NCI-H2227 treated with DMSO at 0.1 percent for 48 hours (cell line): ENCODE data around the gene LRRC41.
"Not testable (repeated sequence)": the region's sequence is repeated elsewhere in the genome, so short reads cannot be mapped to it uniquely, and the experiment has no call there.

ENCODE experiments used
- DNase-seq: peaks from one replicate; lab custom pipeline; 2025; lab: John Stamatoyannopoulos, UW

Gene LRRC41

GRCh38 chr1:46322191-46322590 is 18.8 kb upstream of the LRRC41 start:
- not testable (repeated sequence) for DNase-seq

- DNase-seq: not testable (repeated sequence)
These were observed 16.8 kb upstream of the LRRC41 start for GRCh38 chr1:46319960-46320914.

- DNase-seq: not testable (repeated sequence)
These were observed 15.9 kb upstream of the LRRC41 start for GRCh38 chr1:46319301-46319700.

- DNase-seq: no peak
These were observed 13.9 kb upstream of the LRRC41 start for GRCh38 chr1:46317323-46317722.

DNA sequence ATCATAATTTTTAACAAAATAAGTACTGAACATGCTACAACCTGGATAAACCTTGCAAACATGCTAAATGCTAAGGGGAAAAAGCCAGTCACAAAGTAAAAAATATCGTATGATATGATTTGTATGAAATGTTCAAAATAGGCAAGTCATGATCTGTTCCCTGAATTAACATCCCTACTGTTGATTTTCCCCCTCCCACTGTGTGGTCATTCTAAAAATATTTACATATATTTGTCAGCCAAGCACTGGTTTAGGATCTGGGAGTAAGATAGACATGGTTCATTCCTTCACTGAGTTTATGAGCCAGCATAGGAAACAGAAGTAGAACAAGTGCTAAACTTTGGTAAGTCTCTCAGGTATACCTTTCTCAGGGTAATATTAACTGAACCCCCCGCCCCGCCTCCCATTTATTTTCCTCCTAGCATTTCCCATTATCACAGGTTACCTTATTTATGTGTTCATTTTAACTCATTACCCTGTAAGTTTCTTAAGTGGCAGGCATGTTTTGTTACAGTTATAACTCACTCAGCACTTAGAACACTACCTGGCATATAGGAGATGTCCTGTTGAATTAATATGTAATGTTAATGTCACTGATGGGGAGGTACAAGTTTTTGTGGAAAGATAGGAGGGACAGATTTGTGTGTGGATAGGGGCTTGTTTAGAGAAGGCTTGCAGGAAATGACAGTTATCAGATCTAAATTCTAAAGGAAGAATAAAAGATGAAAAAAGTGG is 12.4 kb upstream of the LRRC41 start:
- DNase-seq: no peak

DNA sequence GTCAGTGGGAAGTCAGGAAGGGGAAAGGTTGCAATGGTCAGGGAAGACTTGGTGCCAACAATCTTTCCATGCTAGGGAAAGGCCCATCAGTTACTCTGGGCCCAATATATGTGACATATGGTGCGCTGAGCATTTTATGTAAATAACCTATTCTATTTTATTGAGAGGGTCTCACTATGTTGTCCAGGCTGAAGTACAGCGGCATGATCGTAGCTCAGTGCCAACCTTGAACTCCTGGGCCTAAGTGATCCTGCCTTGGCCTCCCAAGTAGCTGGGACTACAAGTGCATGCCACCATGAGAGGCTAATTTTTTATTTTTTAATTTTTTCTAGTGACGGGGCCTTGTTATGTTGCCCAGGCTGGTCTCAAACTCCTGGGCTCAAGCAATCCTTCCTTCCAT is 6.9 kb upstream of the LRRC41 start:
- no peak for DNase-seq

GRCh38 chr1:46309401-46310159 is 6.2 kb upstream of the LRRC41 start:
- DNase-seq: no peak

GRCh38 chr1:46306159-46306530 is 2.7 kb upstream of the LRRC41 start:
- no peak for DNase-seq

- DNase-seq: no peak
These were observed 483 bp upstream of the LRRC41 start for GRCh38 chr1:46303872-46304326.

- no peak for DNase-seq
These were observed 777 bp downstream of the LRRC41 start for GRCh38 chr1:46302641-46303037.

GRCh38 chr1:46301808-46302640 is 1.4 kb downstream of the LRRC41 start:
- no peak for DNase-seq

- DNase-seq: no peak
These were observed 2.0 kb downstream of the LRRC41 start for GRCh38 chr1:46301406-46301807.

DNA sequence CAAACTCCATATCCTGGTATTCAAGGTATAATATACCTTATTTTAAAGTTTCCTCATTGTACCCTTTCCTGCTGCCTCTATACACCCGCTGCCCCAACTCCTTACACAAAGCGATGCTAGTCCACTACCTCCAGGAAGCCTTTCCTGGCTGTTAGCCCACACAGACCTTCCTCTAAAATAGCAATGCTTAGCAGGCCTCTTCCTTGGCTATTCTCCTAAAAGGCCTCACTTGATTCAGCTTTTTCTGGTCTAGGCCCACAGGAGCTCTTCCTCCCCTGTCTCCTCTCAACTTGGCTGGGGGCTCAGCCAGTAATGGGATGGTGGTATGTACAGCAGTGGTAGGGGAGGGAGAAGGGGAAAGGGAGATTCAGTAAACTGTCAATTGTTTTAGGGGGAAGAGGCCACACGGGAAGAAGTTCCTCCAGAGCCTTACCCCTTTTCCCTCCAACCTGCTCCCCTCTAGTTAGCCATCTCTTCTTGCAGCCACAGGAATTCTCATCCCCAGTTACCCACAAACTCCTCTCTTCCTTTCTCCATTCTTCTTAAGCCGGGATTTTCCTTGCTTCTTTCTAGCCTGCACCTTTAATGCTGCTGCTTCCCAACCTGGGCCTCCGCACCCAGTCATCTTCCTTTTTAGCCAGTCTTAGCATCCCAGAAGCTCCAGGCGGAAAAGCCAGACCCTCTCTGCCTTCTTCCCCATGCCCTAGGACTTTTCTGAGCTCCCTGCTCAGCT is 2.6 kb downstream of the LRRC41 start:
- DNase-seq: no peak

DNA sequence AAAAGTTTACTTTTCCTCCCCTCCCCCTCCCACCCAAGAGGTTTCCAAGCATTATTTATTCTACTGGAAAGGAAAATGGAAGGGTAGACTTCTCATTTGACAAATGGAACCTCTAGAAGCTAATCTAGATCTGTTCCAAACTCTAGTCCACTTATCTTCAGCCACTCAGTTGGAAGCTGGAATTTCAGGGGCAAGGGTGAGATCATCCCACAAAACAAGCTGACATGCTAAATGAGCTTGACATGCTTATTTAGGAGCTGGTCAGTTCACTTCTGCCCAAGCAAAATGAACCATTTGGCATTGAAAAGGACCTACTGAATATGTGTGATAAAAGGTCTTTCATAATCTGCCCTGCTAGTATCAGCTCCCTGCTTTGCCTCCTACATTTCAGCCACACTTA is 5.0 kb downstream of the LRRC41 start:
- DNase-seq: no peak

- DNase-seq: no peak
These were observed 8.1 kb downstream of the LRRC41 start for GRCh38 chr1:46295306-46295705.

- DNase-seq: no peak
These were observed 13.4 kb downstream of the LRRC41 start for GRCh38 chr1:46289976-46290375.

DNA sequence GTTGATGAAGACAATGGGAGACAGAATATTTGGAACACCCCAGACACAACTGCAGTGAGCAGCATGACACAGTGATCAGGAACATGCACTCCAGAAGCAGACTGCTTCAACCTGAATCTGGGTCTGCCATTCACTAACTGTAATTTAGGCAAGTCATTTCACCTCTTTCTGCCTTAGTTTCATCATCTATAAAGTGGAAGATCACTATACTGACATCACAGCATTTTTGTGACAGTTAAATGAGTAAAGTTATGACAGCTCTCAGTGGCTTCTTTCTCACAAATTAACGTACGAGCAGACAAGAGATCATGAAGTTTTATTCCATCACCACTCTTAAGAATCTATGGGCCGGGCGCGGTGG is 14.3 kb downstream of the LRRC41 start:
- no peak for DNase-seq

DNA sequence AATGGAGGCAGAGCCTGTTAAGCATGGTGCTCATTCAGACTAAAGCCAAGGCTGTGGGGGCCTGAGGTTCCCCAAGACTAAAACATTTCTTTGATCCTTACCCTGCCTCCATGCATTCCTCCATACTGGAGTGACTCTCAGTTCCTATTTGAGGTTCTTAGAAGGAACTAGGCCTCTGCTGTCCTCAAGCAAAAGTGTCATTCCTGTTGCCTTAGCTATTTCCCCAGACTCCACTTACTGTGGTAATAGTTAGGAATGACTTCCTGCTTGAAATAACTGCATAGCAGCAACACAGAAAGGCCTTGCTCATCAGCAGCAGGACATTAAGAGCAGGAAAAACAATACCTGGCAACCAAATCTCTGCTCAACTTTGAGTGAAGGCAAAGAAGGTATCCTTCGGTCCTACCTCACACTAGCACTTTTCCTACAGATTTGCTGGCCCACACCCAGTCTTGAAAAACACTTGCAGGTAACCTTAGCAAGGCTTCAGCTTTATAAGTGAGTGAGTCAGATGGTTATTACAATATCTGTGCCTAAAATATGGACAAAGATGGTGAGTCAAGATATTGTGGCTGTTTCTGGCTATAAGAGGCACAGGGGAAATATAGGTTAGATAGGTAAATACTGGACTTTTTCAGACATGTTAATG is 14.8 kb downstream of the LRRC41 start:
- no peak for DNase-seq

DNA sequence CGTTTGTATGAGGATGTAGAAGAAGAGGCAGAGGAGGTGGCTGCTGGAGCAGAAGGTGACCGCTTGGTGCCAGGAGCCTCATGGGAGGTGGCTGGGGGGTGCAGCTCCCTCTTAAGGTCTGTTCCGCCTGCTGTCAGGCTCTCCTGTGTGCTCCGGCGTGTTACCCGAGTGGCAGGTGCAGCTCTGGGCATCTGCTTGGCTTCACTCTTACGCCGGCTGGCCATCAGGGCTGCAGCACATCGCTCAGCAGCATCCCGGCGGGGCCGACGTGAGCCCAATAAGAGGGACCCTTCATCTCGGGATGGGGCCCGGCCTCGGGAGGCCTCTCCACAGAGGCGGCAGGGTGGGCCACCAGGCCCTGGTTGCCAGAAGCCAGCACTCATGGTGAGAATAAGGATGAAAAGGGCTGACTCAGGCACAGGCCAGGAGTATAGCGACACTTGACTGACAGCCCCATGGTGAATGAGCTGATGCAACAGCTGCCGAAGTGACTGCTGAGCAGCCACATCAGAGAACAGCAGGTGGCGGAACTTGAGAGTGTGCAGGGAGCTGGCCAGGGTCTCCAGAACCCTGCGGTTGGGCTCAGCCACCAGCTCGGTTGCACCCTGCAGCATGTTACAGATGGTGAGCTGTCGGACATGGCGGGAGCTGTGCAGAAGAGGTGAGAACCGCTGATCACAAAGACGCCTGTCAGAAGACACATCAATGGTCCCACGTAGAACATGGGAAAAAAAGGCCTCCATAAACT is 17.5 kb downstream of the LRRC41 start:
- no peak for DNase-seq
